Esophagus muscularis mucosa (tissue), 4 donors: ENCODE results near the gene GPRIN3. TPM values are rescaled to one million over a fixed set of nuclear protein-coding genes. Genes with fewer than 3 reads are reported as not detected.

Experiments used
- DNase-seq: peaks from one replicate; pipeline ENCODE4 v3.0.0-alpha.2; 2017; ENCODE audit errors: extremely low spot score
- H3K27ac ChIP-seq, 4 donors: fragments of 200-600 bp; sonication (generic); replicated peaks in 1 of 4; 1 replicate in 3 of 4; 2 replicates in 1 of 4; pipeline ENCODE4 v1.5.1; 2016 to 2019; ENCODE audit warnings: mild to moderate bottlenecking in 1 of 4
- H3K27me3 ChIP-seq, 4 donors: fragments of 200-600 bp; sonication (generic); one replicate each; pipeline versions ENCODE4 v1.5.1 to v1.6.0; 2016 to 2019
- H3K36me3 ChIP-seq, 4 donors: fragments of 200-600 bp; sonication (generic); one replicate each; pipeline ENCODE4 v1.5.1; 2016 to 2019
- H3K4me1 ChIP-seq, 4 donors: fragments of 200-600 bp; sonication (generic); one replicate each; pipeline ENCODE4 v1.5.1; 2016 to 2019
- H3K4me3 ChIP-seq, 4 donors: fragments of 200-600 bp; sonication (generic); 1 replicate in 2 of 4; 2 replicates in 2 of 4; pipeline ENCODE4 v1.5.1; 2016 to 2019; ENCODE audit warnings: mild to moderate bottlenecking in 4 of 4, moderate library complexity in 1 of 4
- H3K9me3 ChIP-seq, 4 donors: fragments of 200-600 bp; sonication (generic); 1 replicate in 3 of 4; 2 replicates in 1 of 4; pipeline ENCODE4 v1.5.1; 2016 to 2019
- CTCF ChIP-seq, 3 experiments: fragments of 200-600 bp in 2 of 3; fragments of 450-650 bp in 1 of 3; sonication (generic) in 2 of 3; IDR thresholded peaks; one replicate each; pipeline ENCODE4 v1.5.1; 2017 to 2019; ENCODE audit warnings: antibody characterized with exemption in 3 of 3, mild to moderate bottlenecking in 2 of 3, moderate library complexity in 1 of 3
- EP300 ChIP-seq: sonication (generic); formaldehyde crosslinking; IDR thresholded peaks from one replicate; pipeline ENCODE4 v1.6.1; 2017; ENCODE audit warnings: antibody characterized with exemption
- POLR2A ChIP-seq: fragments of 450-650 bp; IDR thresholded peaks from one replicate; pipeline ENCODE4 v1.6.1; 2017; ENCODE audit warnings: antibody characterized with exemption, moderate library complexity, mild to moderate bottlenecking, low read depth
- POLR2AphosphoS5 ChIP-seq, 2 donors: sonication (generic); formaldehyde crosslinking; IDR thresholded peaks; one replicate each; pipeline ENCODE4 v1.6.1; 2017; ENCODE audit warnings: antibody characterized with exemption in 2 of 2
- WGBS: methylation state at CpG from one replicate; pipeline ENCODE4 v1.1.5; 2018; 5-methylcytosine and 5-hydroxymethylcytosine counted together
- intact Hi-C: fragments of 100-400 bp; cut with DNase I; formaldehyde crosslinking; loops from one replicate; pipeline ENCODE4 v1.15.1; 2023
- total RNA-seq, 4 donors: library from RNA; depleted of rRNA; stranded (reverse); fragments of >200 nt; gene quantifications; one replicate each; pipeline versions ENCODE4 v1.1.0 to v1.2.1, GENCODE V29; 2016

The GPRIN3 gene
- total RNA-seq, 4 donors from 2014 or later = 2.5 to 3.6 (median 2.8) TPM

GRCh38 chr4:89218587-89218986 is 89.0 kb downstream of the GPRIN3 start:
- Histone ChIP-seq H3K27ac (no peak overlapping the region), H3K27me3 (no peaks in the 10 kb centered on the region), H3K4me3 (no peak overlapping the region), H3K36me3 (no peaks in the 10 kb centered on the region), H3K9me3 (no peaks in the 10 kb centered on the region), H3K4me1 (no peaks in the 10 kb centered on the region)
- TF ChIP-seq POLR2AphosphoS5 (IDR thresholded peaks at IDR 0.05) (no peak), EP300 (no peak), POLR2A (no peak), CTCF (IDR thresholded peaks at IDR 0.05) (no peak)
- no peak for DNase-seq
- 69% methylated on average over 1 of the region's 1 CpG for WGBS
- intact Hi-C loops = no loop called here

DNA sequence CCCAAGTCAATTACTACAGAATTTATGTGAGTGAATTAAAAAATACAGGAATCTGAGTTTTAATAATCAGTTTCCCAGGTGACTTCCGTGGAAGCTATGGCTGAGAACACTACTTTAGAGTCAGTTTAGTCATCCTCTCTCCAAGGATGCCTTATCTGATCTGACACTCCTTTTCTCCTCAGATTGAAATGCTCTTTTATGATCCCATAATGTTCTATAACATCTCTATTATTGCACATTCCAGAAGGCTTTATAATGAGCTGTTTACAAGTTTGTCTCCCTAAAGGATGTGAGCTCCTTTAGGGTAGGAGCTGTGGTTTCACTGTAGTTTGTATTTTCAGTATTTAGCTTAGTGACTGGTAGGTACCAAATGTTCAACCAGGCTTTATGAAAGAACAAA is 90.0 kb downstream of the GPRIN3 start:
- WGBS = 90% methylated on average over 1 of the region's 1 CpG
- no peak for DNase-seq
- intact Hi-C loops = no loop called here
- Histone ChIP-seq H3K4me1 (no peaks in the 10 kb centered on the region), H3K27ac (no peak overlapping the region), H3K4me3 (no peak overlapping the region), H3K9me3 (no peaks in the 10 kb centered on the region), H3K36me3 (no peaks in the 10 kb centered on the region), H3K27me3 (no peaks in the 10 kb centered on the region)
- no peak for TF ChIP-seq CTCF (IDR thresholded peaks at IDR 0.05)
- TF ChIP-seq POLR2A = no peak
- TF ChIP-seq EP300 = no peak
- no peak for TF ChIP-seq POLR2AphosphoS5 (IDR thresholded peaks at IDR 0.05)

GRCh38 chr4:89216866-89217265 is 90.7 kb downstream of the GPRIN3 start:
- no peaks in the 10 kb centered on the region for H3K4me1 ChIP-seq
- WGBS = 77% methylated on average over 1 of the region's 1 CpG
- TF ChIP-seq EP300 = no peak
- intact Hi-C loops = no loop called here
- DNase-seq = no peak
- no peaks in the 10 kb centered on the region for H3K36me3 ChIP-seq
- no peaks in the 10 kb centered on the region for H3K9me3 ChIP-seq
- H3K27ac ChIP-seq = no peak overlapping the region
- H3K27me3 ChIP-seq = no peaks in the 10 kb centered on the region
- H3K4me3 ChIP-seq = no peak overlapping the region

DNA sequence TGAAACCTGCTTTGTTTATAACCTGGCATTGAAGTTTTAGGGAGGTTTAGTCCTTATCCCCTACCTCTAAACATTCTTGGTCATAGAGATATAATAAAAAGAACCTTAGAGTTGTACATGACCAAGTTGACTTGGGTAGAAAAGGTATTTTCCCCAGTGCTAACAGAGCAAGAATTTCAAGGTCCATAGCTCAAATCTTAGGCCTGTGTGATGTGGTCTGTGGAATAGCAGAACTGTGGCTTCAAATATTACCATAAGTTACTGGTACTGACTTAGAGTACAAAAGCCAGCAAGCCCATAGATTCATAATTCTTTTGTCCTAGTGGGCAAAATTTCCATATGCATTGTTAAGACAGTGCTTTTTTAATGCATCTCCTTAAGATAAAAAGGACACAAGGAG is 91.2 kb downstream of the GPRIN3 start:
- H3K4me1 ChIP-seq = no peaks in the 10 kb centered on the region
- H3K27ac ChIP-seq = no peak overlapping the region
- no peak for DNase-seq
- no peaks in the 10 kb centered on the region for H3K27me3 ChIP-seq
- intact Hi-C loops = no loop called here
- no peaks in the 10 kb centered on the region for H3K36me3 ChIP-seq
- H3K4me3 ChIP-seq = no peak overlapping the region
- no peaks in the 10 kb centered on the region for H3K9me3 ChIP-seq
- TF ChIP-seq CTCF (IDR thresholded peaks at IDR 0.05) (no peak), POLR2A (no peak), EP300 (no peak), POLR2AphosphoS5 (IDR thresholded peaks at IDR 0.05) (no peak)

DNA sequence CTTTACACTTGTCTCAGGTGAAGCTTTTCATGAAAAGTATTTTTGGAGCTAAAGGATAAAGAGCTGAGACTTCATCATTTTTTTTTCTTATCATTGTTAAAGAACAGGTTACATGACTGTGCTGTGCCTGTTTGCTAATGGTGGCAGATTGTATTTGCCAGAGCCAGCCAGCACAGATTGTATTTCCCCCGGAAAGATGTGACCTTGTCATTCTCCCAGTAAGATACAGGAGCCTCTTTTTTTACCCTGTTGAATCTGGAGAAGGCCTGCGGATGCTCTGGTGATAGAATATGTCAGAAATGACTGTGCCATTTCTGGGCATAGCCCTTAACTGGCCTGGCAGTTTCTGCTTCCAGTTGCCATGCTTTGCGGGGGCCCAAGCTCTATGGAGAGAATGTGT is 91.9 kb downstream of the GPRIN3 start:
- no peak for TF ChIP-seq POLR2AphosphoS5 (IDR thresholded peaks at IDR 0.05)
- TF ChIP-seq POLR2A = no peak
- no peak for TF ChIP-seq CTCF (IDR thresholded peaks at IDR 0.05)
- TF ChIP-seq EP300 = no peak
- no peaks in the 10 kb centered on the region for H3K9me3 ChIP-seq
- H3K4me1 ChIP-seq = no peaks in the 10 kb centered on the region
- H3K4me3 ChIP-seq = no peak overlapping the region
- intact Hi-C loops = no loop called here
- H3K27me3 ChIP-seq = no peaks in the 10 kb centered on the region
- H3K27ac ChIP-seq = no peak overlapping the region
- WGBS = 60% methylated on average over 3 of the region's 3 CpGs
- no peak for DNase-seq
- H3K36me3 ChIP-seq = no peaks in the 10 kb centered on the region
